Uterus (tissue), 2 donors: ENCODE measurements around the gene EFHD1.

ENCODE experiments used
- POLR2A ChIP-seq, 2 donors: fragments of 450-650 bp; IDR thresholded peaks; one replicate each; pipeline ENCODE4 v1.6.1; 2016; ENCODE audit warnings: antibody characterized with exemption in 2 of 2, mild to moderate bottlenecking in 1 of 2, moderate library complexity in 1 of 2
- TF ChIP-seq, protein P1 (sequence below), 4 experiments: fragments of 200-600 bp in 2 of 4; fragments of 450-650 bp in 2 of 4; sonication (generic) in 2 of 4; IDR thresholded peaks; one replicate each; pipeline ENCODE4 v1.5.1; 2016 to 2019; ENCODE audit warnings: antibody characterized with exemption in 4 of 4, mild to moderate bottlenecking in 2 of 4, moderate library complexity in 1 of 4

DNA sequence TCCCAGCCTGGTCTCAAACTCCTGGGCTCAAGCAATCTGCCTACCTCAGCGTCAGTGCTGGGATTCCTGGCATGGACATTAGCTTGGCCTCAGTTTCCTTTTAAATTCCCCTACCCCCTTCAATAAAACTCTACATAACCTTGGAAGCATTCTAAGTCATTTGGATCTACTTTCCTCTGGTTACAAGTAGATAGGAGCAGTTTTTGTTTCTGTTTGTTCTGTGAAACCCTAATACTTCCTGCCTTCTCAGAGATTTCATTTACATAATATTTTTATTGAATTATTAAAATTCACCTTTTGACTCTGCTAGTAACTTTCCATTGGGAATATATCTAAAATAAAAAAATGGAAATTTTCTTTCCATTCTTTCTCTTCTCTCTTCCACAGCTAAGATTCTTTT, 89.6 kb downstream of the EFHD1 start:
- TF ChIP-seq POLR2A (IDR thresholded peaks at IDR 0.05): no peak
- TF ChIP-seq, protein P1, sequence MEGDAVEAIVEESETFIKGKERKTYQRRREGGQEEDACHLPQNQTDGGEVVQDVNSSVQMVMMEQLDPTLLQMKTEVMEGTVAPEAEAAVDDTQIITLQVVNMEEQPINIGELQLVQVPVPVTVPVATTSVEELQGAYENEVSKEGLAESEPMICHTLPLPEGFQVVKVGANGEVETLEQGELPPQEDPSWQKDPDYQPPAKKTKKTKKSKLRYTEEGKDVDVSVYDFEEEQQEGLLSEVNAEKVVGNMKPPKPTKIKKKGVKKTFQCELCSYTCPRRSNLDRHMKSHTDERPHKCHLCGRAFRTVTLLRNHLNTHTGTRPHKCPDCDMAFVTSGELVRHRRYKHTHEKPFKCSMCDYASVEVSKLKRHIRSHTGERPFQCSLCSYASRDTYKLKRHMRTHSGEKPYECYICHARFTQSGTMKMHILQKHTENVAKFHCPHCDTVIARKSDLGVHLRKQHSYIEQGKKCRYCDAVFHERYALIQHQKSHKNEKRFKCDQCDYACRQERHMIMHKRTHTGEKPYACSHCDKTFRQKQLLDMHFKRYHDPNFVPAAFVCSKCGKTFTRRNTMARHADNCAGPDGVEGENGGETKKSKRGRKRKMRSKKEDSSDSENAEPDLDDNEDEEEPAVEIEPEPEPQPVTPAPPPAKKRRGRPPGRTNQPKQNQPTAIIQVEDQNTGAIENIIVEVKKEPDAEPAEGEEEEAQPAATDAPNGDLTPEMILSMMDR (IDR thresholded peaks at IDR 0.05): no peak
